Measurements from ENCODE around the gene BICRA. TPM values are rescaled to one million over a fixed set of nuclear protein-coding genes. Genes with fewer than 3 reads are reported as not detected.
A peak's percentile ranks its signal among the peaks of the same experiment; 100 is the strongest.

BICRA gene
- total RNA-seq, 1 experiment from 2014 or later: 29.3 TPM

- no peak overlapping the region for H3K56ac ChIP-seq (ENCODE audit: insufficient read length, low read depth, low read length)
- no peaks in the 10 kb centered on the region for H3K27me3 ChIP-seq (ENCODE audit: insufficient read depth, low read length)
- peaks cover 4% of the 10 kb centered on the region; the same call in 1 of the 2 replicates for H3K4me1 ChIP-seq (ENCODE audit: insufficient read depth, low read length)
- no peaks in the 10 kb centered on the region for H3K79me1 ChIP-seq (ENCODE audit: insufficient read depth, low read depth, low read length, poor library complexity, severe bottlenecking)
- Mint-ChIP-seq H3K4me1 (peaks cover 11 to 13% of the 10 kb centered on the region in 2 experiments), H3K27me3 (ENCODE audit: low read depth) (no peaks in the 10 kb centered on the region; the same call in 1 of the 2 replicates), H3K9me3 (no peaks in the 10 kb centered on the region; a peak in 1 of 5 replicates), H3K4me3 (peak overlapping the region; percentile 80 to 91; a peak in 2 of 5 replicates), H3K27ac (peak overlapping the region in 1 of 3 experiments; percentile 62; a peak in 2 of 7 replicates), H3K36me3 (ENCODE audit: insufficient read depth in 1 of 3, low read depth in 3 of 3) (peaks cover 0 to 14% (median 10%) of the 10 kb centered on the region in 3 experiments; a peak in 6 of 7 replicates)
- H2BK15ac ChIP-seq (ENCODE audit: low read depth, low read length): no peak overlapping the region
- H2BK20ac ChIP-seq (ENCODE audit: low read depth, low read length, poor library complexity, severe bottlenecking): no peak overlapping the region
- H3K9ac ChIP-seq (ENCODE audit: extremely low read depth, insufficient read length, low read length): no peak overlapping the region
- no peak overlapping the region for H3T11ph ChIP-seq (ENCODE audit: low read length)
- no peak for TF ChIP-seq CTCF (conservative IDR thresholded peaks at IDR 0.05)
- H3K14ac ChIP-seq (ENCODE audit: insufficient read depth, low read length): no peak overlapping the region
- H3K18ac ChIP-seq (ENCODE audit: insufficient read length, low read depth, low read length): no peak overlapping the region
- H3K79me2 ChIP-seq (ENCODE audit: insufficient read depth, low read length): no peaks in the 10 kb centered on the region
- H2AK5ac ChIP-seq (ENCODE audit: insufficient read length, low read length): no peak overlapping the region
- H4K5ac ChIP-seq (ENCODE audit: insufficient read length, low read depth, low read length): no peak overlapping the region
- H3K9me3 ChIP-seq (ENCODE audit: control insufficient read depth, low read depth, low read length): no peaks in the 10 kb centered on the region
- WGBS (ENCODE audit: extremely low coverage, insufficient read length, low lambda C conversion rate): no CpG with 5 or more reads among the region's 8 CpGs
- H4K20me1 ChIP-seq (ENCODE audit: control insufficient read depth, insufficient read depth, insufficient read length): no peaks in the 10 kb centered on the region
- H2AFZ ChIP-seq (ENCODE audit: low read length): no peak overlapping the region
- H3K23ac ChIP-seq (ENCODE audit: insufficient read length, low read depth, low read length): no peak overlapping the region
- no peak overlapping the region for H3K27ac ChIP-seq (ENCODE audit: insufficient read length, low read depth, low read length)
- H3K4ac ChIP-seq (ENCODE audit: low read depth, low read length): no peak overlapping the region
- H2BK12ac ChIP-seq (ENCODE audit: insufficient read length, low read depth, low read length): no peak overlapping the region
- no peak overlapping the region for H2BK5ac ChIP-seq (ENCODE audit: insufficient read length, low read length)
- peaks cover 6% of the 10 kb centered on the region for H3K23me2 ChIP-seq (ENCODE audit: insufficient read length, low read depth, low read length, poor library complexity, severe bottlenecking)
- no peak overlapping the region for H4K8ac ChIP-seq (replicated peaks; ENCODE audit: insufficient read length, low read depth, low read length)
- no peak overlapping the region for H3K4me2 ChIP-seq (ENCODE audit: insufficient read depth, insufficient read length, low read length)
- H4K91ac ChIP-seq (ENCODE audit: insufficient read length, low read depth, low read length): no peak overlapping the region
- H2BK120ac ChIP-seq (ENCODE audit: low read depth, low read length, poor library complexity, severe bottlenecking): no peak overlapping the region
- no peak for DNase-seq
Observed at GRCh38 chr19:47730521-47730889, 121.6 kb downstream of the BICRA start.

Measured in H9 (cell line).